IMR-90 (cell line): ENCODE data around the gene DHCR24. TPM values are rescaled to one million over a fixed set of nuclear protein-coding genes. Genes with fewer than 3 reads are reported as not detected.

Source experiments
- ATAC-seq: fragments of 200-7000 bp; cut with Tn5 transposase; 2 replicates; pipeline ENCODE4 v1.9.1; 2020; ENCODE audit warnings: low read depth, mild to moderate bottlenecking, moderate library complexity
- BruUV-seq: library from RNA; stranded (reverse); fragments of 400-500 nt; replicated peaks from 2 replicates; lab custom pipeline; 2021; lab: Mats Ljungman, UMichigan
- CTCF ChIA-PET: fragments of 300-600 bp; formaldehyde crosslinking; extraction: SDS; loops from one replicate; lab custom pipeline; 2021; ENCODE audit warnings: antibody characterized with exemption; lab: Yijun Ruan, JAX
- POLR2A ChIA-PET: fragments of 300-600 bp; sonication (Branson Sonifier 250); formaldehyde crosslinking; loops from one replicate; lab custom pipeline; 2022; ENCODE audit warnings: antibody characterized with exemption; ENCODE audit not compliant: unreplicated experiment; lab: Charles Lee
- DNase-seq: peaks from one replicate; pipeline ENCODE4 v3.0.0; 2013
- H2AFZ ChIP-seq: replicated peaks from 2 replicates; pipeline ENCODE3; 2013; ENCODE audit warnings: low read length, mild to moderate bottlenecking; ENCODE audit not compliant: poor library complexity
- H2AK5ac ChIP-seq: 2 replicates; pipeline ENCODE4 v1.6.1; 2013; ENCODE audit warnings: low read depth, low read length, inconsistent platforms
- H2AK9ac ChIP-seq: replicated peaks from 2 replicates; pipeline ENCODE3; 2013; ENCODE audit warnings: mild to moderate bottlenecking, low read depth, low read length, moderate library complexity; ENCODE audit not compliant: poor library complexity
- H2BK120ac ChIP-seq: 2 replicates; pipeline ENCODE4 v1.6.1; 2013; ENCODE audit warnings: low read depth, low read length, inconsistent platforms
- H2BK15ac ChIP-seq: 3 replicates; pipeline ENCODE4 v1.6.1; 2013; ENCODE audit warnings: low read depth, low read length, inconsistent platforms
- H2BK20ac ChIP-seq: 2 replicates; pipeline ENCODE4 v1.6.1; 2013; ENCODE audit warnings: low read depth, mild to moderate bottlenecking, inconsistent platforms, low read length, moderate library complexity
- H2BK5ac ChIP-seq: 2 replicates; pipeline ENCODE4 v1.6.1; 2013; ENCODE audit warnings: mild to moderate bottlenecking, low read depth, low read length, inconsistent platforms; ENCODE audit not compliant: poor library complexity, severe bottlenecking
- H3K14ac ChIP-seq: replicated peaks from 2 replicates; pipeline ENCODE4 v1.6.1; 2013; ENCODE audit warnings: low read depth, low read length, inconsistent platforms
- H3K18ac ChIP-seq: 2 replicates; pipeline ENCODE4 v1.6.1; 2013; ENCODE audit warnings: low read depth, low read length, control low read depth
- H3K23ac ChIP-seq: 2 replicates; pipeline ENCODE4 v1.6.1; 2013; ENCODE audit warnings: low read depth, low read length, inconsistent platforms
- H3K27ac ChIP-seq: 2 replicates; pipeline ENCODE4 v1.5.1; 2013; ENCODE audit warnings: mild to moderate bottlenecking, control low read depth, low read length; ENCODE audit not compliant: insufficient read depth
- H3K27me3 ChIP-seq: 2 replicates; pipeline ENCODE4 v1.6.1; 2013; ENCODE audit warnings: low read length; ENCODE audit not compliant: control insufficient read depth, insufficient read depth
- H3K36me3 ChIP-seq: 2 replicates; pipeline ENCODE4 v1.6.1; 2013; ENCODE audit warnings: low read length, mixed read lengths; ENCODE audit not compliant: control insufficient read depth, insufficient read depth
- H3K4ac ChIP-seq: 2 replicates; pipeline ENCODE4 v1.6.1; 2013; ENCODE audit warnings: low read depth, low read length, inconsistent platforms
- H3K4me1 ChIP-seq: 2 replicates; pipeline ENCODE4 v1.6.1; 2013; ENCODE audit warnings: low read length, mixed read lengths; ENCODE audit not compliant: control insufficient read depth, insufficient read depth
- H3K4me2 ChIP-seq: 2 replicates; pipeline ENCODE4 v1.6.1; 2013; ENCODE audit warnings: low read depth, mild to moderate bottlenecking, control low read depth, low read length, moderate library complexity
- H3K4me3 ChIP-seq: 2 replicates; pipeline ENCODE4 v1.5.1; 2013; ENCODE audit warnings: low read depth, mild to moderate bottlenecking, control low read depth, low read length, moderate library complexity; ENCODE audit not compliant: insufficient read depth
- H3K56ac ChIP-seq: 2 replicates; pipeline ENCODE4 v1.6.1; 2013; ENCODE audit warnings: low read length, inconsistent platforms; ENCODE audit not compliant: insufficient read depth; ENCODE audit errors: extremely low read depth
- H3K79me1 ChIP-seq, 2 experiments: 2 replicates each; pipeline ENCODE4 v1.6.1; 2013; ENCODE audit warnings: low read length in 2 of 2, inconsistent platforms in 1 of 2, low read depth in 1 of 2
- H3K9ac ChIP-seq: 2 replicates; pipeline ENCODE4 v1.6.1; 2013; ENCODE audit warnings: low read depth, low read length, control low read depth
- H3K9me1 ChIP-seq: 2 replicates; pipeline ENCODE4 v1.6.1; 2013; ENCODE audit warnings: low read length, inconsistent platforms; ENCODE audit not compliant: insufficient read depth
- H3K9me3 ChIP-seq: 2 replicates; pipeline ENCODE4 v1.6.1; 2013; ENCODE audit warnings: low read length; ENCODE audit not compliant: control insufficient read depth, insufficient read depth
- H4K20me1 ChIP-seq: 2 replicates; pipeline ENCODE4 v1.6.1; 2013; ENCODE audit warnings: low read length, inconsistent platforms; ENCODE audit not compliant: insufficient read depth
- H4K5ac ChIP-seq: 2 replicates; pipeline ENCODE4 v1.6.1; 2013; ENCODE audit warnings: mild to moderate bottlenecking, low read depth, low read length, control low read depth
- H4K8ac ChIP-seq, 2 experiments: 2 replicates each; pipeline ENCODE4 v1.6.1; 2013; ENCODE audit warnings: low read depth in 2 of 2, low read length in 2 of 2, control low read depth in 1 of 2, inconsistent platforms in 1 of 2
- H4K91ac ChIP-seq: 2 replicates; pipeline ENCODE4 v1.6.1; 2013; ENCODE audit warnings: low read depth, low read length, inconsistent platforms; ENCODE audit not compliant: insufficient read depth
- MAZ ChIP-seq: IDR thresholded peaks from 2 replicates; pipeline ENCODE4 v1.6.1; 2012; ENCODE audit warnings: low read depth, mild to moderate bottlenecking, low read length, improper control_type of control experiment, moderate library complexity, borderline replicate concordance
- POLR2A ChIP-seq: IDR thresholded peaks from 2 replicates; pipeline ENCODE4 v1.6.1; 2012; ENCODE audit warnings: mild to moderate bottlenecking, low read depth, low read length
- RAD21 ChIP-seq: IDR thresholded peaks from 2 replicates; pipeline ENCODE4 v1.6.1; 2012; ENCODE audit warnings: low read length, improper control_type of control experiment
- RFX5 ChIP-seq: IDR thresholded peaks from 2 replicates; pipeline ENCODE4 v1.8.0; 2012; ENCODE audit warnings: low read depth, mild to moderate bottlenecking, low read length, moderate library complexity
- WGBS, 2 experiments: methylation state at CpG; one replicate each; pipeline versions ENCODE4 v1.1.5 to v1.1.7; 2013; ENCODE audit warnings: missing lambda C conversion rate in 2 of 2; ENCODE audit not compliant: insufficient read length in 1 of 2; ENCODE audit errors: extremely low coverage in 2 of 2; 5-methylcytosine and 5-hydroxymethylcytosine counted together
- dilution Hi-C: fragments of 300-500 bp; cut with HindIII; formaldehyde crosslinking; loops from one replicate; pipeline ENCODE4 v1.14.3; 2018; ENCODE audit warnings: low sequenced_read_pairs; ENCODE audit not compliant: unreplicated experiment
- in situ Hi-C: fragments of 300-500 bp; cut with MboI; formaldehyde crosslinking; loops from 3 replicates; pipeline ENCODE4 v1.14.3; 2019; ENCODE audit warnings: low sequenced_read_pairs, inconsistent platforms, mixed read lengths
- intact Hi-C: fragments of 100-400 bp; cut with micrococcal nuclease; formaldehyde crosslinking; loops from 2 replicates; pipeline ENCODE4 v1.10.0; 2022
- polyA plus RNA-seq, 3 experiments: library from polyadenylated mRNA; depleted of rRNA; stranded (reverse); fragments of >200 nt; gene quantifications; 2 replicates each; pipeline ENCODE4 v1.2.3, GENCODE V29; 2012; ENCODE audit warnings: low replicate concordance in 1 of 3
- total RNA-seq: library from RNA; depleted of rRNA; stranded (reverse); fragments of >200 nt; gene quantifications from 2 replicates; pipeline ENCODE4 v1.2.3, GENCODE V29; 2012

DHCR24 gene
- total and polyA plus RNA-seq, 2 of the 4 experiments (the other 2 are of a cell fraction): 130 to 194 TPM

- TF ChIP-seq RAD21: no peak
- no peak for TF ChIP-seq POLR2A
Measured at GRCh38 chr1:54885237-54885679, 1.7 kb downstream of the DHCR24 start (continued).

DNA sequence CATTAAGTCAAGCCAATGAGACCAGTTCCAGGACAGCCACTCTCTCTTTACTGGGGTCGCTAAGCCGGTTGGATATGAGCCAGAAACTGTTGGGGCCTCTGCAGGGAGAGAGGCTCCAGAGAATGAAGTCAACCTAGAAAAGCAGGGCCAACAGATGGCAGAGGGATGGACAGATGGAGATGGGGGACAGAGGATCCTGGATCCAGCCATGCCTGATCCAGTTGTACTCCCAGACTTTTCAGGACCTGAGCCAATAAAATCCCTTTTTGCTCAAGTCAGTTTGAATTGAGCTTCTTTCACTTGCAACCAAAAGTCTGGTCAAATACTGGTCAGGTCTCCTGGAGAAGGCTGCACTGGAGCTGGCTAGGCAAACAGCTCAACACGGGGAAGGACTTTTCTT is 2.2 kb downstream of the DHCR24 start:
- H2AK9ac ChIP-seq: no peak overlapping the region
- no peak overlapping the region for H3K14ac ChIP-seq
- H3K23ac ChIP-seq: no peak overlapping the region
- no peak overlapping the region for H4K8ac ChIP-seq
- H4K91ac ChIP-seq: no peak overlapping the region
- DNase-seq (no peak), ATAC-seq (no peak)
- H3K4me2 ChIP-seq: no peak overlapping the region
- H2BK20ac ChIP-seq: no peak overlapping the region
- H4K20me1 ChIP-seq: no peaks in the 10 kb centered on the region; the same call in 1 of the 2 replicates
- no peak overlapping the region for H3K56ac ChIP-seq
- peaks cover 17 to 32% of the 10 kb centered on the region in 2 experiments for H3K79me1 ChIP-seq
- in situ Hi-C loops: no loop called here
- ChIA-PET CTCF (interaction anchor here (0.9 to 1.3 kb wide), 2 partner anchors 60 to 137 kb away, joined by 3 to 4 read pairs; no protein-coding TSS in a partner anchor), POLR2A (interaction anchor here (0.6 kb wide), 1 partner anchor 51 kb away, joined by 4 read pairs; no protein-coding TSS in a partner anchor)
- no peaks in the 10 kb centered on the region for H3K9me3 ChIP-seq
- no peak overlapping the region for H3K4ac ChIP-seq
- H2AK5ac ChIP-seq: peak overlapping the region; percentile 83; the same call in 1 of the 2 replicates
- no TSS peak for BruUV-seq
- WGBS, 2 experiments: 100% methylated on average over 1 of the region's 3 CpGs; no CpG with 5 or more reads in 1 of the 2 experiments
- no peak overlapping the region for H2BK5ac ChIP-seq
- H3K27me3 ChIP-seq: no peaks in the 10 kb centered on the region
- H3K4me1 ChIP-seq: peaks cover 18% of the 10 kb centered on the region
- H4K5ac ChIP-seq: no peak overlapping the region
- no peak overlapping the region for H2BK120ac ChIP-seq
- no peak overlapping the region for H3K18ac ChIP-seq
- intact Hi-C loops: no loop called here
- TF ChIP-seq MAZ (no peak), RFX5 (no peak)
- H3K27ac ChIP-seq: no peak overlapping the region
- no peak overlapping the region for H2AFZ ChIP-seq
- no peak overlapping the region for H3K9ac ChIP-seq
- H2BK15ac ChIP-seq: no peak overlapping the region; the same call in 2 of the 3 replicates
- dilution Hi-C loops: no loop called here
- H3K36me3 ChIP-seq: peaks cover 1% of the 10 kb centered on the region; the same call in 1 of the 2 replicates
- no peak overlapping the region for H3K4me3 ChIP-seq
- 0 out of 2 replicates have a peak, but pooled peaks cover 5% of the 10 kb centered on the region for H3K9me1 ChIP-seq
